GM12878 (cell line): ENCODE data around the gene ITM2C. TPM values are rescaled to one million over a fixed set of nuclear protein-coding genes. Genes with fewer than 3 reads are reported as not detected.
A peak's percentile ranks its signal among the peaks of the same experiment; 100 is the strongest.

Experiments used
- BHLHE40 ChIP-seq, 2 experiments: fragments of 450-650 bp in 1 of 2; IDR thresholded peaks; 2 replicates each; pipeline ENCODE4 v1.6.1; 2011 to 2017; ENCODE audit warnings: low read depth in 2 of 2, borderline replicate concordance in 1 of 2, improper control_type of control experiment in 1 of 2, low read length in 1 of 2, mild to moderate bottlenecking in 1 of 2
- CREB1 ChIP-seq: IDR thresholded peaks from 2 replicates; pipeline ENCODE4 v1.6.1; 2012; ENCODE audit warnings: low read depth, mild to moderate bottlenecking, inconsistent platforms
- DPF2 ChIP-seq: fragments of 450-650 bp; IDR thresholded peaks from 2 replicates; pipeline ENCODE4 v1.6.1; 2017; ENCODE audit warnings: mild to moderate bottlenecking
- IKZF2 ChIP-seq, 2 experiments: fragments of 450-650 bp; IDR thresholded peaks; 2 replicates each; pipeline ENCODE4 v1.6.1; 2017; ENCODE audit warnings: mild to moderate bottlenecking in 2 of 2, moderate library complexity in 2 of 2
- KDM1A ChIP-seq: fragments of 200-600 bp; sonication (generic); IDR thresholded peaks from 2 replicates; pipeline ENCODE4 v1.6.1; 2016; ENCODE audit warnings: borderline replicate concordance
- LARP7 ChIP-seq: fragments of 450-650 bp; IDR thresholded peaks from 2 replicates; pipeline ENCODE4 v1.6.1; 2017; ENCODE audit warnings: mild to moderate bottlenecking
- RAD51 ChIP-seq: fragments of 450-650 bp; IDR thresholded peaks from 2 replicates; pipeline ENCODE4 v1.6.1; 2016; ENCODE audit warnings: moderate library complexity, mild to moderate bottlenecking, inconsistent platforms
- RUNX3 ChIP-seq: IDR thresholded peaks from 2 replicates; pipeline ENCODE4 v1.6.1; 2012; ENCODE audit warnings: low read length, inconsistent platforms
- SPI1 ChIP-seq: IDR thresholded peaks from 2 replicates; pipeline ENCODE4 v1.6.1; 2011; ENCODE audit warnings: low read depth, mild to moderate bottlenecking, low read length, moderate library complexity, borderline replicate concordance; ENCODE audit not compliant: insufficient read depth
- SREBF1 ChIP-seq: IDR thresholded peaks from 2 replicates; pipeline ENCODE4 v1.6.1; 2012; ENCODE audit warnings: mild to moderate bottlenecking, low read length
- TCF3 ChIP-seq: IDR thresholded peaks from 2 replicates; pipeline ENCODE4 v1.6.1; 2012; ENCODE audit warnings: low read depth, mild to moderate bottlenecking, low read length, borderline replicate concordance; ENCODE audit not compliant: insufficient read depth
- ZNF207 ChIP-seq: fragments of 450-650 bp; IDR thresholded peaks from 2 replicates; pipeline ENCODE4 v1.6.1; 2014; ENCODE audit warnings: antibody characterized with exemption, mild to moderate bottlenecking, borderline replicate concordance
- ZNF622 ChIP-seq: fragments of 450-650 bp; IDR thresholded peaks from 2 replicates; pipeline ENCODE4 v1.6.1; 2017; ENCODE audit warnings: mild to moderate bottlenecking, inconsistent platforms
- polyA plus RNA-seq, 11 experiments: library from polyadenylated mRNA; depleted of rRNA in 4 of 11; unstranded in 6 of 11; stranded (reverse) in 5 of 11; fragments of >200 nt; fragmentation: Nextera tagmentation in 4 of 11; fragmentation: Illumina TruSeq in 1 of 11; extraction: Ambion mirVana in 4 of 11; extraction: Trizol in 1 of 11; gene quantifications; 1 replicate in 1 of 11; 2 replicates in 10 of 11; pipeline versions ENCODE4 v1.2.1 to v1.2.3, GENCODE V29; 2011 to 2016; ENCODE audit warnings: inconsistent platforms in 2 of 11, missing spikeins in 2 of 11, low read depth in 1 of 11
- total RNA-seq, 4 experiments: library from RNA; depleted of rRNA in 3 of 4; stranded (reverse); fragments of >200 nt in 3 of 4; fragmentation: Illumina TruSeq in 1 of 4; extraction: Trizol in 1 of 4; gene quantifications; 2 replicates each; pipeline versions ENCODE4 v1.2.1 to v1.2.3, GENCODE V29; 2013 to 2021
- TF ChIP-seq, protein P1 (sequence below): IDR thresholded peaks from 2 replicates; pipeline ENCODE4 v1.6.1; 2011; ENCODE audit warnings: low read depth, mild to moderate bottlenecking, low read length, moderate library complexity, borderline replicate concordance; ENCODE audit errors: extremely low read depth
- TF ChIP-seq, protein P2 (sequence below): IDR thresholded peaks from 2 replicates; pipeline ENCODE4 v1.6.1; 2011; ENCODE audit warnings: borderline replicate concordance, low read depth, mild to moderate bottlenecking, moderate library complexity, mixed read lengths, low read length; ENCODE audit not compliant: insufficient read depth; ENCODE audit errors: extremely low read length
- TF ChIP-seq, protein P3 (sequence below): fragments of 450-650 bp; IDR thresholded peaks from 2 replicates; pipeline ENCODE4 v1.6.1; 2017; ENCODE audit warnings: mild to moderate bottlenecking
- TF ChIP-seq, protein P4 (sequence below): IDR thresholded peaks from 2 replicates; pipeline ENCODE4 v1.6.1; 2012; ENCODE audit warnings: mild to moderate bottlenecking, low read depth, low read length

ITM2C gene
- total and polyA plus RNA-seq, 10 of the 15 experiments (the other 5 are each of a cell fraction or from before 2014, with no cell fraction given), result 5.4 to 195 (median 149) TPM

DNA sequence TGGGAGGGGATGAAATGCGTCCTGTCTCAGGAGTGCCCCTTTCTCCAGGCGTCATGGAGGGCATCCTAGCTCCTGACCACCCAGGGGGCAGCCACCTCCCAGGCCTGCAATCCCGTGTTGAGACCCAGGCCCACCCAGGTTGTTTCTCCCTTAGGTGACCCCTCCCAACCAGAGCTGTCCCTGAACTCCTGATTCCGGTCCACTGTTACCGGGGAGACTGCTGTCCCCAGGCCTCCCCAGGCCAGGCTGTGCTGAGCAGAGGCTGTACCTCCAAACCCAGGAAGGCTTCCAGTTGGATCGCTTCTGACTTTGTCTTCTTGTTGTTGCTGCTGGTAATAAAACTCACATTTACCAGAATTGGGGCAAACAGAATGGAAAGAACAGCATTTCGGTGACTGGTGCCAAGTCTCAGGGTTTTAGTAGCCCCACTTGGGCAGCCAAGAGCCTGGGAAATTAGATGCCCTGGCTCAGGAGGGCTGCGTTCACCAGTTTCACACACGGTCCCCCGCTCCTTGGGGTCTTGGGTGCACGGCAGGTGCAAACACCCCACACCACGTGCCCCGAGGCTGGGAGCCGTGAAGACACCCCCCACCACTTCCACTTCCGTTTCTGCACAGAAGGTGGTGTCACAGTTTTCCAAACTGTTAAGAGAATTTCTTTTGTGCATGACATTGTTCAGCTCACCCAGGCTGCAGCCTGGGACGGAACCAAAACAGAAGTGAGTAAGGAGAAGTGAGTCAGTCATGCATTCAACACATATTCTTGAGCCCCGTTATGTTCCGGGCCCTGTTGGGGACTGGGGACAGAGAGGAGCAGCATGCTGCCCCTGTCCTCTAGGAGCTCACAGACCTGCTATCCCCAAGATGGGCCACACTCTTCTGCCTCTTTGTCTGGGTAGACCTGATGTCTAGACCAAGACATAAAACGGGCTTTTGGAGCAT lies 29.4 kb downstream of the ITM2C start (continued):
- TF ChIP-seq SPI1 (peak; percentile 68; the same call in 1 of the 2 replicates), BHLHE40 (IDR thresholded peaks at IDR 0.05; ENCODE audit: borderline replicate concordance in 1 of 2, low read depth in 2 of 2, low read length in 1 of 2) (peak; percentile 74 to 82; a peak in 3 of 4 replicates), RAD51 (peak; percentile 41), DPF2 (peak; percentile 62), TCF3 (0 out of 2 replicates have a peak, but pooled peaks have one; percentile 45), KDM1A (no peak), IKZF2 (IDR thresholded peaks at IDR 0.05) (peak; percentile 20 to 45; a peak in 2 of 4 replicates), ZNF622 (no peak), CREB1 (0 out of 2 replicates have a peak, but pooled peaks have one; percentile 21), ZNF207 (no peak), SREBF1 (no peak), RUNX3 (0 out of 2 replicates have a peak, but pooled peaks have one; percentile 15), LARP7 (no peak)
- TF ChIP-seq, protein P1, sequence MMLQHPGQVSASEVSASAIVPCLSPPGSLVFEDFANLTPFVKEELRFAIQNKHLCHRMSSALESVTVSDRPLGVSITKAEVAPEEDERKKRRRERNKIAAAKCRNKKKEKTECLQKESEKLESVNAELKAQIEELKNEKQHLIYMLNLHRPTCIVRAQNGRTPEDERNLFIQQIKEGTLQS, result no peak
- TF ChIP-seq, protein P2, sequence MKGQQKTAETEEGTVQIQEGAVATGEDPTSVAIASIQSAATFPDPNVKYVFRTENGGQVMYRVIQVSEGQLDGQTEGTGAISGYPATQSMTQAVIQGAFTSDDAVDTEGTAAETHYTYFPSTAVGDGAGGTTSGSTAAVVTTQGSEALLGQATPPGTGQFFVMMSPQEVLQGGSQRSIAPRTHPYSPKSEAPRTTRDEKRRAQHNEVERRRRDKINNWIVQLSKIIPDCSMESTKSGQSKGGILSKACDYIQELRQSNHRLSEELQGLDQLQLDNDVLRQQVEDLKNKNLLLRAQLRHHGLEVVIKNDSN, result peak; percentile 66
- TF ChIP-seq, protein P3, sequence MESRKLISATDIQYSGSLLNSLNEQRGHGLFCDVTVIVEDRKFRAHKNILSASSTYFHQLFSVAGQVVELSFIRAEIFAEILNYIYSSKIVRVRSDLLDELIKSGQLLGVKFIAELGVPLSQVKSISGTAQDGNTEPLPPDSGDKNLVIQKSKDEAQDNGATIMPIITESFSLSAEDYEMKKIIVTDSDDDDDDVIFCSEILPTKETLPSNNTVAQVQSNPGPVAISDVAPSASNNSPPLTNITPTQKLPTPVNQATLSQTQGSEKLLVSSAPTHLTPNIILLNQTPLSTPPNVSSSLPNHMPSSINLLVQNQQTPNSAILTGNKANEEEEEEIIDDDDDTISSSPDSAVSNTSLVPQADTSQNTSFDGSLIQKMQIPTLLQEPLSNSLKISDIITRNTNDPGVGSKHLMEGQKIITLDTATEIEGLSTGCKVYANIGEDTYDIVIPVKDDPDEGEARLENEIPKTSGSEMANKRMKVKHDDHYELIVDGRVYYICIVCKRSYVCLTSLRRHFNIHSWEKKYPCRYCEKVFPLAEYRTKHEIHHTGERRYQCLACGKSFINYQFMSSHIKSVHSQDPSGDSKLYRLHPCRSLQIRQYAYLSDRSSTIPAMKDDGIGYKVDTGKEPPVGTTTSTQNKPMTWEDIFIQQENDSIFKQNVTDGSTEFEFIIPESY, result no peak
- TF ChIP-seq, protein P4, sequence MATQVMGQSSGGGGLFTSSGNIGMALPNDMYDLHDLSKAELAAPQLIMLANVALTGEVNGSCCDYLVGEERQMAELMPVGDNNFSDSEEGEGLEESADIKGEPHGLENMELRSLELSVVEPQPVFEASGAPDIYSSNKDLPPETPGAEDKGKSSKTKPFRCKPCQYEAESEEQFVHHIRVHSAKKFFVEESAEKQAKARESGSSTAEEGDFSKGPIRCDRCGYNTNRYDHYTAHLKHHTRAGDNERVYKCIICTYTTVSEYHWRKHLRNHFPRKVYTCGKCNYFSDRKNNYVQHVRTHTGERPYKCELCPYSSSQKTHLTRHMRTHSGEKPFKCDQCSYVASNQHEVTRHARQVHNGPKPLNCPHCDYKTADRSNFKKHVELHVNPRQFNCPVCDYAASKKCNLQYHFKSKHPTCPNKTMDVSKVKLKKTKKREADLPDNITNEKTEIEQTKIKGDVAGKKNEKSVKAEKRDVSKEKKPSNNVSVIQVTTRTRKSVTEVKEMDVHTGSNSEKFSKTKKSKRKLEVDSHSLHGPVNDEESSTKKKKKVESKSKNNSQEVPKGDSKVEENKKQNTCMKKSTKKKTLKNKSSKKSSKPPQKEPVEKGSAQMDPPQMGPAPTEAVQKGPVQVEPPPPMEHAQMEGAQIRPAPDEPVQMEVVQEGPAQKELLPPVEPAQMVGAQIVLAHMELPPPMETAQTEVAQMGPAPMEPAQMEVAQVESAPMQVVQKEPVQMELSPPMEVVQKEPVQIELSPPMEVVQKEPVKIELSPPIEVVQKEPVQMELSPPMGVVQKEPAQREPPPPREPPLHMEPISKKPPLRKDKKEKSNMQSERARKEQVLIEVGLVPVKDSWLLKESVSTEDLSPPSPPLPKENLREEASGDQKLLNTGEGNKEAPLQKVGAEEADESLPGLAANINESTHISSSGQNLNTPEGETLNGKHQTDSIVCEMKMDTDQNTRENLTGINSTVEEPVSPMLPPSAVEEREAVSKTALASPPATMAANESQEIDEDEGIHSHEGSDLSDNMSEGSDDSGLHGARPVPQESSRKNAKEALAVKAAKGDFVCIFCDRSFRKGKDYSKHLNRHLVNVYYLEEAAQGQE, result no peak
- TF ChIP-seq, all 136 proteins: peak for 14
